Fibroblast of skin of left biceps (primary cell): ENCODE results near the gene SBSN.

ENCODE experiments used
- DNase-seq, 2 experiments: peaks; one replicate each; pipeline ENCODE4 v3.0.0-alpha.2; 2013; ENCODE audit warnings: low read depth in 2 of 2

The SBSN gene

DNA sequence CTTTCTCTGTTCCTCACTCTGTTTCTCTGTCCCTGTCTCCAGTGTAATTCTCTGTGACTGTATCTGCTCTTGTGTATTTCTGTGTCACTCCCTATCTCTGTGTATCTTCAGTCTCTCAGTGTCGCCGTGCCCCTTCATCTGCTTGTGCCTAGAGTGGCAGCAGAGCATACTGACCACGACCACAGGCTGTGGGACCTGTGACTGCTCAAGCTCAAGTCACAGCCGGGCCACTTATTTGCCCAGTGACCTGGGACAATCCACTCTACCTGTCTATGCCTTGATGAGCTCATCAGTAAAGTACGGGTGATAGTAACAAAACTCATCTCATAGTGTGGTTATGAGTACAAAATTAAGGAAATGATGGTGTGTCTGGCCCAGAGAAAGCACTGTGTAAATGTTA, 26.0 kb upstream of the SBSN start:
- DNase-seq: no peak

DNA sequence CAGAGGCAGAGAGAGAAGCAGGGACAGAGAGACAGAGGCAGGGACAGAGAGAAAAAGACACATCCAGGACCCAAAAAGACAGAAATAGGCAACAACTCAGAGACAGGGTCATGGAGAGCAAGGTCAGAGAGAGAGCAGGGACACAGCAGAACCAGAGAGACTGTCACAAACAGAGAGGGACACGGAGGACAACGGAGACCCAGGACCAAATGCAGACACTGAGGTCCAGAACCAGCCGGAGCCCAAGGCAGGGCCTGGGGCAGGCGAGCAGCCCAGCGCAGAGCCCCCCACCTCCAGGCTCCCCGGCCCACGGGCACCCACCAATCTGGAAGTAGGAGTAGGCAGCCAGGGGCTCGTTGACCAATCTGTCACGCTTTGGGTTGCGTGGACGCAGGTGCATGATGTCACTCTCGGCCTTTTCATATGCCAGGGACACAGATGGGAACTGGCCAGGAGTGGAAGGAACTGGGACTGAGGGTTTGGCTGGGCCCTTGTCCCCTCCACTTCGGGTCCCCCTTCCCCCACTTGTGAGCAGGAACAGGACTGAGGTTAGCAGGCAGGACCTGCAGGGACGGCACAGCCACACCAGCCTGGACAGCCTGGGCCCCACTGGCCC, 25.4 kb upstream of the SBSN start:
- no peak for DNase-seq

DNA sequence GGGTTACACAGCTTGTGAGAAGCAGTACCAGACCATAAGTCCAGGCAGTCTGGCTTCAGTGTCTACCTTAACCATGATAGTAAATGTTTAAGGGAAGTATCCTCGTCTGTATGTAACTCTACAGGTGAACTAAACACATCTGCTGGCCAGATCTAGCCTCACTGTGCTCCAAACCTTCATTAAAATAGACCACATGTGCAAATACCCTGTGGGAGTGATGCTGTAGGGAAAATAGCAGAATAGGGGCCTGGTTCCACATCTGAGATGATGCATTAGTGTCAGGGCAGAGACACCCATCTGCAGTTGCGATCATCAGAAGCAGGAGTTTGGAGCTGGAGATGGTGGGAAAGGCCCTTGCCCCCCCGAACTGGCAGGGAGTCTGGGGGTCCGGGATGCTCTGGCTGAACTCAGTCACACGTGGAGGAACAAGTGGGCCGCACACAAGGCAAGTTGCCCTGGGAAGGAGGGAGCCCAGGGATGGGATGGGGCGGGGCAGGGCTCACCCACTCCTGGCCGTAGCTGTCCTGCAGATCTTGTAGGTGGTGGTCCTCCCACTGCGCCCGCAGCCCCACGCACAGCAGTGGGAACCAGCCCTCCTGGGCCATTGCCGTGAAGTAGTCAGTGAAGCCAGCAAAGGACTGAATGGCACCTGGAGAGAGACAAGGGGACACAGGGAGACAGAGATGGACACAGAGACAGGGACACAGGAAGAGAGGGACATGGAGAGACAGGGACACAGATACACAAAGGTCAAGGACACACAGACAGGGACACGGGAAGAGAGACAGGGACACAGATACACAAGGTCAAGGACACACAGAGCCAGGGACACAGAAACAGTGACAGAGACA, 24.6 kb upstream of the SBSN start:
- DNase-seq: no peak

DNA sequence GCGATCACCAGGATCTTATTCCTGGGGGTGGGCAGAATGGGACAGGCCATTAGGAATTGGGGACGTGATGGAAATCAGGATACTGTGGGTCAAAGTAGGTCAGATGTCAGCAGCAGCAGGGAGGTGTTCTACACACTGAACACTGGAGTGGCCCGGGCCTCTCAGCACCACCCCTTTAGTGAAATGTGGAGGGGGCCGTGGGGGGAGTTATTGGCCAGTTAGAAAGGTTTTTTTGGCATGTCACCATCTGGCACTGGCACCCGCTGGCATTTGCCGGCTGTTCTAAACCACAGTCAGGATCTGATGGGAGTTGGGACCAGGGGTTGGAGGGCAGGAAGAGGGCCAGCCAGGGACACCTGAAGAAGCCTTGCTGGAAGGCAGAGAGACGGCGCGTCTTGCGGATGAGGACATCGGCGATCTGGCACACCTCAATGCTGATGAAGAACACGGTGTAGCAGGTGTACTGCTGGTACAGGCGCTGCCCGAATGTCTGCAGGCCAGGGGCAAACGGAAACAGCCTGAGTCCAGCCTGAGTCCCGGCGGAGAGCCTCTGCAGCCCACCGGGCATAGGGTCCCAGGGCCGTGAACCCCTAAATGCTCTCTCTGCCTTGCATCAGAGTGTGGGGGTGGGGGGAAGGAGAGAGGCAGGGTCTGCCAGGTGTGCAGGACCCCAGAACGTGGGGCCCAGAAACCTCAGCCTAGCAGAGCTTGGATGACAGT, 23.1 kb upstream of the SBSN start:
- DNase-seq: no peak

DNA sequence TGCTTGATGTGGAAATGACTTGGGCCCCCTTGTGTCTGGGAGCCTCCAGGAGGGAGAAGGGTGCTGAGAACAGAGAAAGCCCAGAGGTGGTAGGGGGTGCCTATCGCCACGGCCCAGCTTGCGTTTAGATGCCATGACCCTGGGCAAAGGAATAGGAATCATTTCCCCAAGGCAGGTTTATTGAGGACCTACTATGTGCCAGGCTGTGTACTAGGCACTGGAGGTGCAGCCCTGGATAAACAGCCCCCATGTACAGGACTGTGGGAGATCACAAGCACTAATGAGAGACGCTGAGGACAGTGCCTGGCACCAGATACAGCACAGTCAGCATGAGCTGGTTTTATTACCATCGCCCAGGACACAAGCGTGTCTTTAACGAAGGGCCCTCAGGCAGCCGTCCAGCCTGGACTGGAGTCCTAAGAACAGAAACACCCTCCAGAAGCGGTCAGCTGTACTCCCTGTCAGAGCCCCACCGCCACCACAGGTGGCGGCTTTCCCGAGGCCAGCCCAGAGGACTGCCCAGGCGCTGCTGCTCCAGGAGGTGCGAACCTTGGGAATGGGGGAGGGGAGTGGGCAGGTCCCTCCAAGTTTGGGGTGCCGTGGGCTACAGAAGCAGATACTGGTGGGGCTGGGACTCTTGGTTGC, 21.9 kb upstream of the SBSN start:
- DNase-seq: no peak

DNA sequence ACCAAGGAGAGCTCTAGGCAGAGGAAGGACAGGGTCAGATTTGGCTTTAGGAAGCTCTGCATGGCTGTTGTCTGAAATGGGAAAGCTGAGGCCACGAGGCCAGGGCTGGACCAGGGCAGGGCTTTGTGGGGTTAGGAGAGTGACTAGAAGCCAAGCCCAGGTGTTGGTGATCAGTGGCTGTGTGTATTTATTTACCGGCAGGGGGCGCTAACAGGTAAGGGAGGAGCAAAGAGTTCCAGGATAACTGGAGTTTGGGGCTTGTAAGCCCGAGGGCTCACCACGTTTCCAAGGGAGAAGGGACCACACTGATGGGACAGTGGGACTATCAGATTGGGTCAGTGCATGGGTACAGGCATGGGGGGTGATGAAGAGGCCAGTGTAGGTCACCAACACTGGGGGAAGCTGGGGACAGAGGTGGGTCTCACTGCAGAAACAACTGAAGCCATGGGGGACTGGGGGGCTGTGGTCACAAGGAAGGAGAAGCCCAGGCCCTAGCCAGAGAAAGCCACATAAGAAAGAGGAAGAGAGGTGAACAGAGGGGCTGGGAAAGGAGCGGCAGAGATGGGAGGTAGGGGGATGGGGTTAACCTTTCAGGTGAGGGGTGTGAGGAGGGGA, 21.2 kb upstream of the SBSN start:
- DNase-seq: peak; percentile 14 to 23

DNA sequence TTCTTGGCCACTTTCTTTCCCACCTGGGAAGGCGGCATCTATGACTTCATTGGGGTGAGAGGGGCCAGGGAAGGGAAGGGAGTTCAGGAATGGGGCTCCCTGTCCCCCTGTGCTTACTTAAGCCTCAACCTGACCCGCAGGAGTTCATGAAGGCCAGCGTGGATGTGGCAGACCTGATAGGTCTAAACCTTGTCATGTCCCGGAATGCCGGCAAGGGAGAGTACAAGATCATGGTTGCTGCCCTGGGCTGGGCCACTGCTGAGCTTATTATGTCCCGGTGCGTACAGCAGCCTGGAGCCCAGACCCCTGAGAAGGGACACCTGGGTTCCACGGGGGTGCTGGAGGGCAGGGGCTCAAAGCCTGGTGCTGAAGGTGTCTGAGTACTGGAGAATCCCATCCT, 18.4 kb upstream of the SBSN start:
- no peak for DNase-seq

DNA sequence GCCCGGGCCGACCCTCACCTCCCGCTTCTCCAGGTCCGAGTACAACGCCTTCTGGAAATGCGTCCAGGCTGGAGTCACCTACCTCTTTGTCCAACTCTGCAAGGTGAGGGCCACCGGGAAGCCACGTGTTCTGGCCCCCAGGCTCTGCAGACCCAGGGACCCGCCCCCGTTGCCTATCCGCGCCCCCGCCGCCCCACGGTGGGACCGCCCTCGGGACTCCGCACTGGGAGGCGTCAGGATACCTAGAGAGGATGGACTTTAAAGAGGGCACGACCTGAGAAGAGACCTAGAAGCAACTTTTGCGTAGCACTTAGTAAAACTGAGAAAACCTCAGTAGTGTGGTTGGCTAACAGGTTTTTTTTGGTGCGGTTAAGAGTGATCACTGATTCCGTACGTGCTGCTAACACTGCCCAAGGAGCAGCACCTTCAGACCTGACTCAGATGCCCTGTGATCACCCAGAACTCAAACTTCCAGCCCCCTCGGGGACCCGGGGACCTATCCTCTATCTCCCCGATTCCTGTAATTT, 17.8 kb upstream of the SBSN start:
- no peak for DNase-seq

DNA sequence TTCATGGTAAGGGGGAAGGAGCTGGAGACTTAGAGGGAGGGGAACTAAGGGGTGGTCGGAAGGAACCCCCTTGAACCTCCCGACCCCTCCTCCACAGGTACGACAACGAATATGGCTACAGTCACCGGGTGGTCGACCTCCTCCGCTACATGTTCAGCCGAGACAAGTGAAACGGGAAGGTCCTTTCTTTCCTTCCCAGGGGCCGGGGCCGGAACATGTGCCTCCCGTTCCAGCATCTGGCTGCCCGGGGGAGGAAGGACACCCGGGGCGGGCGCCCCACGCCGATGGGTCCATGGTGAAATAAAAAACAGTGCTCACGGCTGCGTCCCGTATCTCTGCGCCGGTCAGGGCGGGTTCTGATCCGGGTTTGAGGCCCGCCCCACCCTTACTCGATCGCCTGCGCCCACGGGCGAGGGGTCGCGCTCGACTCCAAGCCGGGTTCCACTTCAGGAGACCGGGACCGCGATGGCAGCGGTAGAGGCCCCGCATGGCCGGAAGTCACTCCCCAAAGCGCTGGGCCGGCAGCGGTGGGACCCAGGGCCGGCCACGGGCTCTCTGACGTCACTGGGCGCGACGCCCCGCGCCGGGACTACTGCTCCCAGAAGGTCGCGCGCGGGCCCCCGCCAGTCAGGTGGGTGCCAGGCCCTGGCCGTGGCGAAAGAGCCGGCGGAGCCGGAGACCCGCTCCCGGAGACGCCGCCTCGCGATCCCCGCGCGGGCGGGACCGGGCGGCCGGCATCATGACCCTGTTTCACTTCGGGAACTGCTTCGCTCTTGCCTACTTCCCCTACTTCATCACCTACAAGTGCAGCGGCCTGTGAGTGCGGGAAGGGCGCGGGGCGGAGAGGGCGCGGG, 17.1 kb upstream of the SBSN start, which contains the start of gene TMEM147:
TMEM147 (plus strand) TSS at position 626 of the 854 bp plus-strand sequence; CDS start at position 740, 114 bp downstream.
- peak; percentile 50 to 60 for DNase-seq

DNA sequence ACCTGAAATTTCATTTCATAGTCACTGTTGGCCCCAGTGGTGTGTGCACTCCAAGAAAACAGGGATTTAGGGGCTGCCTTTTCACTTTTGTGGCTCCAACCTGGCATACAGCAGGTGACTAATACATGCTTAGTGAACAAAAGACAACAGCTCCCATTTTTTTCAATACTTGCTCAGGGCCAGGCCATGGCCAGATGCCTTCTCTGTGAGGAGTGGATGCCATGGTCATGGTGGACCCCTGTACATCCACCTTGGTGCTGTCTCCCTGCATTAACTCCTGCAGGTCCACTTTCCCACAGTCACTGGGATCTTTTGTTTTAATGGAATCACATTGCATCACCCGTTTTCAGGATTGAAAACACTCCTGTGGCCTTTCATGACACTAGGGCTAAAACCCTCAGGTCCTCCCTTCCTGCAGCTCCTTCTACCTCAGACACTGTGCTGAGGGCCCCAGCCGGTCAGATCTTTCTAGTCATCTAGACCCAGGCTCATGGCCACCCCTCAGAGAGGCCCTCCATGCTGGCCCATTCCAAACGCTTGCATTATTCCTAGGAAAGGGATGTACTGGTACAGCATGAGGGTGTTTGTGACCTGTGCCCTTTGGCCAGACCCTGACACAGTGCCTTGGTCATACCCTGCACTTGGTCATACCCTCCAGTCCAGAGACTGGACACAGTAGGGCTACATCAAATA, 16.1 kb upstream of the SBSN start:
- DNase-seq: no peak

DNA sequence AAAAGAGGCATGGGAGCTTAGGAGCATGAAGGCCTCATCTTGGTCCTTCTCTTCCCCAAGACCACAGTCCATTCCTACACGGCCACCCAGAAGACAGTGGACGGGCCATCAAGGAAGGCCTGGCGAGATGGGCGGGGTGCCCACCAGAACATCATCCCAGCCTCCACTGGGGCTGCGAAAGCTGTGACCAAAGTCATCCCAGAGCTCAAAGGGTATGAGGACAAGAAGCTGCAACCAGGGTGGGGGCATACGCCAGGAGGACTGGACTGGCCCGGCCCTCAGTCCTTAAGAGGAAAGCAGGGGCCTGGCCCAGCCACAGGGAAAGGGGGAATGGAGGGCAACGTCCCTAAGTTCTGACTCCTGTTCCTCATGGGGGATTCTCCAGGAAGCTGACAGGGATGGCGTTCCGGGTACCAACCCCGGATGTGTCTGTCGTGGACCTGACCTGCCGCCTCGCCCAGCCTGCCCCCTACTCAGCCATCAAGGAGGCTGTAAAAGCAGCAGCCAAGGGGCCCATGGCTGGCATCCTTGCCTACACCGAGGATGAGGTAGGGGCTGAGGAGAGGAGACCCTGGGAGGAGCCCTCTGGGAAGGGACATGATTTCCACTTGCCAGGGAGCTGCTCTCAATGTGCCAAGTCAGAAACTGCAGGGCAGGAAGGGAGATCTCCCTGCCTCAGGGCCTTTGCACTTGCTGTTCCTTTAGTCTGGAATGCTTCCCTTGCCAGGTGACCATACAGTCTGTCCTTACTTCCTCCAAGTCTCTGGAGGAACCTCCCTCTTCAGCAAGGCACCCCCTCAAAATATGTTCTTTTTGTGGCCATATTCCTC, 15.4 kb upstream of the SBSN start:
- no peak for DNase-seq

DNA sequence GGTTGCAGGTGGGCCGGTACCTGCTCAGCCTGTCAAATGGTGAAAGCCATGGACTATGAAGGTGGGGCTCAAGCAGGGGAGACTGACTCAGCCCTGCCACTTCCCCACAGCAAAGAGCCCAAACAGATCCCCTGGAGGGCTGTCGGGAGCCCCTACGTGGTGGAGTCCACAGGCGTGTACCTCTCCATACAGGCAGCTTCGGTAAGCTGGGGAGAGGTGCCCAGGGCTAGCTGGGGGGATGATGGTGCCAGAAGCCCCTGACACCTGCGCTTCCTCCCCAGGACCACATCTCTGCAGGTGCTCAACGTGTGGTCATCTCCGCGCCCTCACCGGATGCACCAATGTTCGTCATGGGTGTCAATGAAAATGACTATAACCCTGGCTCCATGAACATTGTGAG, 14.1 kb upstream of the SBSN start:
- DNase-seq: no peak

DNA sequence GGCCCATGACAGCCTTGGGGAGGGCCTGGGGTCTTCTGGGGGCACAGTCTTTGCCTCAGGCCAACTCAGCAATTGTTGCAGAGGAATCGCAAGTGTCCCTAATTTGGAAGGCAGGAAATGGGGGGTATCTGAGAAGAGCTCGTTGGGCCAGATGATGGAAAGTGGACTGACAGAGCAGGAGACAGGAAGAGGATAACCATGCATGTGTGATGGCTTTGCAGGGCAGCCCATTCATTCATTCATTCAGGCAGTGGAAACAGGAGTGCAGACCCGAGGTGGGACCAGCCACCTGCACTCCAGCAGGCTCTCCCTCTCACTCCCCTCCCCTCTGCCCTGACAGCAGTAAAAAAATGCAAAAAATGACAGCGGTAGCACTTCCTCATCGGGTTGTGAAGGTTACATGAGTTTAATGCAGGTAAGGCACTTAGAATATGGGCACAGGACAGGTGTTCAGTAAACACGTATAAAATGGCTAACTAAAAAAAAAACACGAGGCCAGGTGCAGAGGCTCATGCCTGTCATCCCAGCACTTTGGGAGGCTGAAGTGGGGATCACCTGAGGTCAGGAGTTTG, 12.3 kb upstream of the SBSN start:
- DNase-seq: no peak

DNA sequence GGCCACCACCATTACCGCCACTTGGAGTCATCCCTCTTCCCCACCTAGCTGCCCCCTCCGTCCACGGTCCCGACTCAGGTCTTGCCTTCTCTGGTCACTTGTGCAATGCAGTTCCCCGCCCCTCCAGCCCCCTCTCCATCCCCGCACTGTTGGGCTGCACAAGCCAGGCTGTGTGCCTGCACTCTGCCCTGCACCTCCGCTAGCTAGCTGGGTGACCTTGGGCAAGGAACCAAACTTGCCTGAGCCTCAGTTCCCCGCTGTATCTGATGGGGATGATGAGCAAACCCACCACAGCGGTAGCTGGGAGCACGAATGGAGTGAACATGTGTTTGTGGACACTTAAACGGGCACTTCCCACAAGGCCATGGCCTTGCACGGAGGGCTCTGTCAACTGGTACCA, 11.7 kb upstream of the SBSN start:
- no peak for DNase-seq

DNA sequence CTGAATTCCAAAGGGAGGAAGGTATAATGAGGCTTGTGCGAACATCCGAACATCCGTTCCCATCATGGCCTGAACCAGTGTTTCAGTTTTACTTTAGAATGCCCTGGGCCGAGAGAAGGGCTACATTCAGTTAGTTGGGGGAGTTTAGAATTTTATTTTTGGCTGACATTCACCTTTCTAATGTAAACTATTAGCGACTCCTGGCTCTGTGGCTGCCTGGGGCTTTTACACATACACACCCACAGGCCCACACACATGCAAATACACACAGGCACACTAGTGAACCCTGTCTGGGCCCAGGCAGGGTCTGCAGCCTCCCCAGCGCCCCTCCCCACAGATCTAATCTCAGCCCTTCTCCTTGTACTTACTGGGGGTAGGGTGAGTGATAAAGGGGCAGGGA, 11.2 kb upstream of the SBSN start:
- DNase-seq: no peak

DNA sequence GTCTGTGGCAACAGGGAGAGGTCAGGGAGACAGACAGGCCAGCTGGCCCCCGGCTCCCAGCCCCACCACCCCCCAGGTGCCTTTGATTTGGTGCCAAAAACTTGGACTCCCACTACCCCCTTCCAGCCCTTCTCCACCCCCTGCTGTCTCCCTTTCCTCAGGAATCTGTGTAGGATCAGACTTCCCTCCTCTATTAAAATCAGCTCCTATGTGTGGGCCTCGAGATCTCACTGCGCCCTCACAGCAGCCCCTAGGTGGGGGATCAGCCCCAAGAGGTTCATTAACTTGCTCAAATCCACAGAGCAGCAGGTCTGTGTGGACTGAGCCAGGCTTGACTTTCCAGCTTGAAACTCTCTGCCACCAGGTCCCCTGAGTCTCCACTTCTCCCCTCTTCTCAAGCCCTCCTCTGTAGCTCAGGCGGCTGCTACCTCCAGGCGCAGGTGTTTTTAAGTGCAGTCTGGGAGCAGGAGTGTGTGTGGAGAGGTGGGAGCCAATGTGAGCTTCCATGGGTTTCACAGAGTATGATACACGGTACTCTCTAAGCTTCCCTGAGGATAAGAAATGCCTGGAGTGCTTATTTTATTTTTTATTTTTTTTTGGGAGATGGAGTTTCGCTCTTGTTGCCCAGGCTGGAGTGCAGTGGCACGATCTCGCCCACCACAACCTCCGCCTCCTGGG, 6.8 kb upstream of the SBSN start:
- no peak for DNase-seq

DNA sequence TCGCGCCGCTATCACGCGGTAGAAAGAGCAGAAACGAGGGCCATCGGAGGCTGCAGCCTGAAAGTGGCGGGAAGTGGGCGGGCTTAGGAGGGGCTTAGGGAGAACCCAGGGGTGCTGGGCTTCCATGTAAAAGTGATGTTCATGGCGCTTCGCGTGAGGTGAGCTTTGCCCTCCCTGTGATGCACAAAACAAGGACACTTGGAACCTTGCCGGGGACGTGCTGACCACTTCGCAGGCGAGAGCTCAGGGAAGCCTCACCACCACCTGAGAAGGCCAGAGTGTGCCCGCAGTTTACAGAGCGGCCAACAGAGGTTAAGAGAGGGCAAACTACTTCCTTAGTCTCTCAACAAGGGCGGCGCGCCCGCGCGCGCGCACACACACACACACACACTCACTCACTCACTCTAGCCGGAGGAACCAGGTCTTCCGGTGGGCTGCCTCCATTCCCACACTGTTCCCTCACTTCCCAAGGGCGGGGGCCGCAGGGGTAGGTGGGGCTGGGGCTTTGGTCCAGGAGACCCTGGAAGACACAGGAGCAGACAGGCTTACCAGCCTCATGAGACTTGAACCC, 5.8 kb upstream of the SBSN start:
- no peak for DNase-seq
